ENCODE data around the gene PRICKLE1.

Gene PRICKLE1

GRCh38 chr12:42442888-42443287 is 146.7 kb downstream of the PRICKLE1 start:
- Histone ChIP-seq H3K36me3 (ENCODE audit: low read depth) (peaks cover 43% of the 10 kb centered on the region), H3K27me3 (ENCODE audit: insufficient read depth, poor library complexity, severe bottlenecking) (no peaks in the 10 kb centered on the region), H3K4me1 (ENCODE audit: insufficient read depth, poor library complexity, severe bottlenecking) (no peaks in the 10 kb centered on the region), H3K4me3 (ENCODE audit: severe bottlenecking) (no peak overlapping the region), H3K27ac (ENCODE audit: poor library complexity, severe bottlenecking) (no peak overlapping the region), H3K9me3 (ENCODE audit: severe bottlenecking) (no peaks in the 10 kb centered on the region)
- no peak for TF ChIP-seq CTCF (IDR thresholded peaks at IDR 0.05; ENCODE audit: poor library complexity, severe bottlenecking)
- no peak for ATAC-seq (ENCODE audit: low read depth)
- no peak for DNase-seq (ENCODE audit: low spot score)

- ATAC-seq (ENCODE audit: low read depth) (no peak), DNase-seq (ENCODE audit: low spot score) (no peak)
- no peaks in the 10 kb centered on the region for H3K4me1 ChIP-seq (ENCODE audit: insufficient read depth, poor library complexity, severe bottlenecking)
- peaks cover 38% of the 10 kb centered on the region for H3K36me3 ChIP-seq (ENCODE audit: low read depth)
- H3K4me3 ChIP-seq (ENCODE audit: severe bottlenecking): no peak overlapping the region
- no peaks in the 10 kb centered on the region for H3K27me3 ChIP-seq (ENCODE audit: insufficient read depth, poor library complexity, severe bottlenecking)
- H3K27ac ChIP-seq (ENCODE audit: poor library complexity, severe bottlenecking): no peak overlapping the region
- no peak for TF ChIP-seq CTCF (IDR thresholded peaks at IDR 0.05; ENCODE audit: poor library complexity, severe bottlenecking)
- H3K9me3 ChIP-seq (ENCODE audit: severe bottlenecking): no peaks in the 10 kb centered on the region
These were observed 147.2 kb downstream of the PRICKLE1 start for GRCh38 chr12:42442311-42442759.

DNA sequence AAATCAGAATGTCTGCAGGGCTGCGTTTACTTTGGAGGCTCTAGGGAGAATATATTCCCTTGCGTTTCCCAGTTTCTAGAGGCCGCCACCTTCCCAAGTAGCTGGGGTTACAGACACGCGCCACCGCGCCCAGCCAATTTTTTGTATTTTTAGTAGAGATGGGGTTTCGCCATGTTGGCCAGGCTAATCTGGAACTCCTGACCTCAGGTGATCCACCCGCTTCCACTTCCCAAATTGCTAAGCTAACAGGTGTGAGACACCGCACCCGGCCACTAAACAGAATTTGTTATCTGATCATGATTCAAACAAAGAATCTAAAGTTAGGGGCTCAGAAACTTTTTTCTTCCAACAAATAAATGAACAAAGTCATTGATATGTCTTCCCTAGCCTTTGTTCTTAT is 148.9 kb downstream of the PRICKLE1 start:
- Histone ChIP-seq H3K4me3 (ENCODE audit: severe bottlenecking) (no peak overlapping the region), H3K36me3 (ENCODE audit: low read depth) (peaks cover 28% of the 10 kb centered on the region), H3K27ac (ENCODE audit: poor library complexity, severe bottlenecking) (no peak overlapping the region), H3K27me3 (ENCODE audit: insufficient read depth, poor library complexity, severe bottlenecking) (no peaks in the 10 kb centered on the region), H3K9me3 (ENCODE audit: severe bottlenecking) (no peaks in the 10 kb centered on the region), H3K4me1 (ENCODE audit: insufficient read depth, poor library complexity, severe bottlenecking) (no peaks in the 10 kb centered on the region)
- no peak for ATAC-seq (ENCODE audit: low read depth)
- DNase-seq (ENCODE audit: low spot score): no peak
- no peak for TF ChIP-seq CTCF (IDR thresholded peaks at IDR 0.05; ENCODE audit: poor library complexity, severe bottlenecking)

DNA sequence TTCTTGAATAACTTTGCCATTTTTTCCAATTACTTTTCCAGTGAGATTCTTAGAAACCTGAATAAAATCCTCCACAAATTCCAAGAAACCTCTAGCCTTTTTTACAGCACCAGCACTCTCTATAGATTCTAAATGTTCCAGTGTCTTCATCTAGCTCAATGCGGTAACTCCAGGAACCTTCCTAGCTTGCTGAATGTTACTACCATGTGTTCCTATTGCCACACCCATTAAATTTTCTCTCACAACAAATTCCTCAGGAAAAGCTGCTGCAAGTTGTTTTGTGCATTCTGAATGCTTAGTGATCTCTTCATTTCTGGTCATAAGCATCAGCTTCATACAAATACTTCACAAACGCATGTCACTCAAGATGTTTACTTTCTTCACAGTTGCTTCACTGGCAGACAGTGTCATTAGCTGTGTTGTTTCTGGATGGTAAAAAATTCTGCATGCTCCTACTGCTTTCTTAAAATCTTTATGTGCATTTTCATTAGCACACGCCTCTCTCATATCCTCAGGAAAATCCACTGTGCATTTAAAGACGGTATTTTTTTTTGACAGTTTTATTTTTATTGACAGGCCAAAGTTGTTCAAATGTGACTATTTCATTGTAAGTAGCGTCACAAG is 156.9 kb downstream of the PRICKLE1 start:
- no peak for TF ChIP-seq CTCF (IDR thresholded peaks at IDR 0.05; ENCODE audit: poor library complexity, severe bottlenecking)
- Histone ChIP-seq H3K4me3 (ENCODE audit: severe bottlenecking) (no peak overlapping the region), H3K27me3 (ENCODE audit: insufficient read depth, poor library complexity, severe bottlenecking) (no peaks in the 10 kb centered on the region), H3K36me3 (ENCODE audit: low read depth) (peaks cover 16% of the 10 kb centered on the region), H3K9me3 (ENCODE audit: severe bottlenecking) (no peaks in the 10 kb centered on the region), H3K4me1 (ENCODE audit: insufficient read depth, poor library complexity, severe bottlenecking) (no peaks in the 10 kb centered on the region), H3K27ac (ENCODE audit: poor library complexity, severe bottlenecking) (no peak overlapping the region)
- DNase-seq (ENCODE audit: low spot score): no peak
- no peak for ATAC-seq (ENCODE audit: low read depth)

DNA sequence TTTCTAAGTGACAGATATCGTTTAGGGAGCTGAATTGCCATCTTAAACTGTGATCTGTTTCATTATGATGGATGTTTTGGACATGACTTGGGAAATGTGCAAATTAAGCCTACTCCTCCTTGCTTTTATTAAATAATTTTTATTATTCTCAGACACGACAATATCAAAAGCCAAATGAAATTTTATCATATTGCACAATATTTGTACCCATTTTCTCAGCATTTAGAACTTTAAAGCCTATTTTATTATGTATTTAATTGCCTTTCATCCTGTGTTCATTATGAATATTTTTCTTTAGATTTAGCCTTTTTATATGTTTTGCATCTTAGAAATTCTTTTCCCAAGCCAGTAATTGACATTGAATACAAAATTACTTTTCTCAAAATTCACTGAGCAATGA is 160.7 kb downstream of the PRICKLE1 start:
- TF ChIP-seq CTCF (IDR thresholded peaks at IDR 0.05; ENCODE audit: poor library complexity, severe bottlenecking): no peak
- Histone ChIP-seq H3K36me3 (ENCODE audit: low read depth) (peaks cover 16% of the 10 kb centered on the region), H3K4me3 (ENCODE audit: severe bottlenecking) (no peak overlapping the region), H3K27ac (ENCODE audit: poor library complexity, severe bottlenecking) (no peak overlapping the region), H3K4me1 (ENCODE audit: insufficient read depth, poor library complexity, severe bottlenecking) (peaks cover 14% of the 10 kb centered on the region), H3K9me3 (ENCODE audit: severe bottlenecking) (no peaks in the 10 kb centered on the region), H3K27me3 (ENCODE audit: insufficient read depth, poor library complexity, severe bottlenecking) (no peaks in the 10 kb centered on the region)
- DNase-seq (ENCODE audit: low spot score): no peak
- ATAC-seq (ENCODE audit: low read depth): no peak
